GM12801 (cell line): ENCODE data around the gene HNRNPF.

ENCODE experiments used
- CTCF ChIP-seq: IDR thresholded peaks from one replicate; pipeline ENCODE4 v1.5.1; 2011; ENCODE audit warnings: control low read depth; ENCODE audit not compliant: insufficient read length; ENCODE audit errors: extremely low read depth

HNRNPF gene

GRCh38 chr10:43351301-43351700 lies 57.7 kb downstream of the HNRNPF start:
- TF ChIP-seq CTCF = no peak

GRCh38 chr10:43350686-43351085 lies 58.3 kb downstream of the HNRNPF start:
- no peak for TF ChIP-seq CTCF

GRCh38 chr10:43350156-43350555 lies 58.8 kb downstream of the HNRNPF start:
- no peak for TF ChIP-seq CTCF

- TF ChIP-seq CTCF = peak; percentile 86
Observed at GRCh38 chr10:43348511-43349312, 60.3 kb downstream of the HNRNPF start.

- no peak for TF ChIP-seq CTCF
Observed at GRCh38 chr10:43347997-43348396, 61.0 kb downstream of the HNRNPF start.

GRCh38 chr10:43344051-43344450 lies 64.9 kb downstream of the HNRNPF start:
- no peak for TF ChIP-seq CTCF

- TF ChIP-seq CTCF = no peak
Observed at GRCh38 chr10:43343126-43343525, 65.9 kb downstream of the HNRNPF start.
